ENCODE data around the gene RHBDF2.

The RHBDF2 gene

GRCh38 chr17:76452660-76453430 is 48.4 kb downstream of the RHBDF2 start, which contains the start of gene UBE2O:
Gene UBE2O (minus strand): TSS chr17:76453152. CDS start chr17:76453141, 11 bp downstream.
- DNase-seq: peak; percentile 84

- no peak for DNase-seq
Observed at GRCh38 chr17:76452127-76452659, 49.0 kb downstream of the RHBDF2 start.

DNA sequence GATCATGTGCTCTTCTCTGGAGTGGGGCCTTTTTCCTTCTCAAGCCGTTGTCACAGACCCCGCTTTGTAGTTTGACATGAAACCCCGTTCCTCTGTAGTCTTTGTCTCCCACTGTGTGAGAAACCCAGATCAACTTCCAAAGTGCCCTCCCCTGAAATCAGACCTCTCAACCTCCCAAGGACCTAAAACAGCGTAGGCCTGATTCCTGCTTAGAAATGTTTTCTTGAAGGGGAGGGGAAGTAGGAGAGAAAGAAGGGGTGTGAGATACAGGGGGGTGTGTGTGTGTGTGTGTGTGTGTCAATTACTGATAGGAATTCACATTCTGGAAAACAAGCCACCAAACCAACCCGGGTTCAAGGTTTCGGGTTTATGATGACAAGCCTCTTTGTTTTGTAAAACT is 49.7 kb downstream of the RHBDF2 start:
- no peak for DNase-seq

GRCh38 chr17:76449126-76449525 is 52.1 kb downstream of the RHBDF2 start:
- no peak for DNase-seq

- peak; percentile 49 for DNase-seq
Observed at GRCh38 chr17:76447931-76448652, 53.1 kb downstream of the RHBDF2 start.

GRCh38 chr17:76446449-76447231 is 54.6 kb downstream of the RHBDF2 start:
- peak; percentile 54 for DNase-seq

- no peak for DNase-seq
Observed at GRCh38 chr17:76445697-76446448, 55.4 kb downstream of the RHBDF2 start.

GRCh38 chr17:76444518-76445311 is 56.5 kb downstream of the RHBDF2 start:
- DNase-seq: peak; percentile 36

DNA sequence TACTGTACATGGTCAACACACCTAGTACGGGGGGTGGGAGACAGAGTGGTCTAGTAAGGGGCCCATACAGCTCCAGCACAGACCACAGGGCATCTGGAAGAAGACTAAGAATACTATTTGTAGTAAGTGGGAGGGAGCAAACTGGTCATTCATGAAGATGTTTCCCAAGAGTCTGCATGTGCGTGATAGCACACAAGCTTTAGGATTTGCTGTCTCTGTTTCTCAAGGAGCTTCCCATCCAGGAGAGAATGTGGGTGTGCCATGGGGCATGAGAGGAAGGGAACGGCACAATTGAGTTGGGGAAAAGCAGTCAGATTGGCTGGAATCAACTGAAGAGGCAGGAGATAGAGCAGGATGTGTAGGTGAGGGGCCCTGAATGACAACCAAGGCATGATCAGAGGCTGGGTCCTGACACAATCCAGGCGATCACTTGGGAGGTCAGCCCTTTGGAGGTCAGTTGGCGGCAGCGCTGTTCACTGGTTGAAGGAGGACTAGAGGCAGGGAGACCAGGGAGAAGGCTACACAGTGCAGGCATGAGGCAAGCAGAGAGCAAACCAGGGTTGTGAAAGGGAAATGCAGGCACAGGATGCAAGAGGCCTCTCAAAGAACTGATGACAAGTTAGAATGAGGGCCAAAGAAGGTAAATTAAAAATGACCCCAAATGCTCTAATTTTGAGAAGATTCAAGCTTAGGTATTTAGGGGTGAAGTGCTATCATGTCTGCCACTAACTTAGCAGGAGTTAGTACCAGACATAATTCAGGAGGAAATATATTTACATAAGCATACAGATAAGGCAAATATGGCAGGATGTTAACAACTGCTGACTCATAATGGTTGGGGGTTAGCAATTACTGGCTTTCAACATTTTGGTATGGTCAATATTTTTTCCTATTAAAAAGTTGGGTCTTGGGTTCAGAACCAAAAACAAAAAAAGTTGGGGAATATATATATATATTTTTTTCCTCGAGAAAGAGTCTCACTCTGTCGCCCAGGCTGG is 58.6 kb downstream of the RHBDF2 start:
- DNase-seq: no peak

DNA sequence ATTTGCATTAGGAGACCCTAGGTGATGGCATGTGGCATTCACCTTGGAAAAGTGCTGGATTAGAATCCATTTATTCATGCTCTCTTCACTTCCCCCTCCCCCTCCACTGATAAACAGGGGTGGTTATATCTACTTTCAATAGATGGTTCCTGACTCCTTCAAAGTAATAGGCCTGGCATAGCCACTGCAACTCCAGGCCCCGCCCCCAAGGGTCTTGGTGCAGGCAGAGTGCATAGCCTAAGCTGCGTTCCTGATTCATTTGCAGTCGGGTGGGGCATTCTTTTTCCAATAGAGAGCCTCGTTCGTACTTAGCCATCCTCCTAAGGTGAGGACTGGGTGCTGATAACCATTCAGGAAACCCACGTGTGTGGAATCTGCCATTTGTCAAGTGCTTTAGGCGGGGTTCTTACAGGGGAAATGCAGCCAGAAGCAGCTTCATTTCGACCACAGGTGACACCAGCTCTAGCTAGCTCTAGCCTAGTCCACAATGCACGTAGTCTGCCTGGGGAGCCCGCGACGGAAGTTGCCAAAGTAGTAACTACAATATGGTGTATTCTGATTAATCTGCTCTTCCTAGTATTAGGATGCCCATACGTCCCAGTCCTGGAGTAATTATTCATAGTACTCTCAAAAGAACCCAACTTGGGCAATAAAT is 59.4 kb downstream of the RHBDF2 start:
- no peak for DNase-seq

GRCh38 chr17:76440751-76441362 is 60.4 kb downstream of the RHBDF2 start:
- DNase-seq: no peak

DNA sequence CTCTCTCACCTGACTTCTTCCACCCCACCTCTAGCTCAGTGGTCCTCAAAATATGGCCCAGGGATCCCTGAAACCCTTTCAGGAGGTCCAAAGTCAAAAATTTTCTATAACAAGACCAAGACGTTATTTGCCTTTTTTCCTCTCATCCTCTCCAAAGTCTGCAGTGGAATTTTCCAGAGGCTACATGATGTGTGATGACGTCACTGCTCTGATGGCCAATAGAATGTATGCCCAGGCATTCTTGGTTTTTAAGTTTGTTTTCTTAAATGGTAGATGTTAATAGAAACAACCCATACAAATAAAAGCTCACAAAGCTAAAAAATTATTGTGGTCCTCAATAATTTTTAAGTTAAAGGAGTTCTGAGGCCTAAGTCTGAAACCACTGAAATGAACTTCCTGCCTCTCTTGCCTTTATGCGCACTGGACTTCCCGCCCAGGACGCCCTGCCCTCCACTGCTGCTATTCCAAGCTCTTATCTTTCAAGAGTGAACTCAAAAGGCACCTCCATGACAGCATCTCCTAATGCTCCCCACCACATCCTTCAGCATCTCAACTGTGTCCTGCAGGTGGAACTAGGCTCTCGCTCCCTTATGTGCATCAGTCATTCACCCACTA is 61.8 kb downstream of the RHBDF2 start:
- DNase-seq: no peak

- no peak for DNase-seq
Observed at GRCh38 chr17:76438906-76439305, 62.3 kb downstream of the RHBDF2 start.

DNA sequence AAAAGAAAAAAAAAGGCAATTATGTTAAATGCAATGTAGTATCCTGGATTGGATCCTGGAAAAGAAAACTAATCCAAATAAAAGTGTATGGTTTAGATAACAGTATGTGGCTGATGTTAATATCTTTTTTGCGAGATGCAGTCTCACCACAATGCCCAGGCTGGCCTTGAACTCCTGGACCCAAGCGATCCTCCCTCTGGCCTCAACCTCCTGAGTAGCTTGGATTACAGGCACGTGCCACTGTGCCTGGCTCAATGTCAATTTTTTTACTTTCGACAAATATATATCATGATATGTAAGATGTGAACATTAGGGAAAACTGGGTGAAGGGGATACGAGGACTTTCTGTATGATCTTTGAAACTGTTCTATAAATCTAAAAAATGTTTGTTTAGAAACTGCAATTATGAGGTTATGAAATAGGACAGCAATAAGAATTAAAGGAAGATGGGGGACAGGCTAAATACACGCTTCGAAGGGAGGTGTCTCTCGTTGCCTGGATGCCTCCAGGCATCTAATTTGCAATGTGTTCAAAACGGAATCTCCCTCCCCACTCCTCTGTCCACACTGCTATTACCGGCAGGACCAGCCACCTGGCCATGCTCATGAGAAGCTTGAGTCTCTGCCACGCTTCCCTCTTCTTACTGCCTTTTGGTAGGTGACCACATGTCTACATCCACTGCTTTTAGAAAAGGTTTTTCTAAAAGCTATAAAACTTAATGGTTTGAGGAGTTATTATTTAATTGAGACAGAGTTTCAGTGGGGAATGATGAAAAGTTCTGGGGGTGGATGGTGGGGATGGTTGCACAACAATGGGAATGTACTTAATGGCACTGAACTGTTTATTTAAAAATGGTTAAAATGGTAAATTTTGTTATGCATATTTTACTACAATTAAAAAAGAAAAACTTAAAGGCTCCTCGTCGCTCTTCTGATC is 63.5 kb downstream of the RHBDF2 start:
- DNase-seq: no peak

- DNase-seq: no peak
Observed at GRCh38 chr17:76435751-76436150, 65.5 kb downstream of the RHBDF2 start.

- no peak for DNase-seq
Observed at GRCh38 chr17:76434870-76435269, 66.4 kb downstream of the RHBDF2 start.

- DNase-seq: no peak
Observed at GRCh38 chr17:76433693-76434092, 67.5 kb downstream of the RHBDF2 start.
